CD4-positive, alpha-beta T cell treated with Interferon gamma for 1 hour (primary cell): ENCODE results near the gene M1AP.
A peak's percentile ranks its signal among the peaks of the same experiment; 100 is the strongest.

Source experiments
- DNase-seq: peaks from one replicate; pipeline ENCODE4 v3.0.0-alpha.2; 2020

M1AP gene

DNA sequence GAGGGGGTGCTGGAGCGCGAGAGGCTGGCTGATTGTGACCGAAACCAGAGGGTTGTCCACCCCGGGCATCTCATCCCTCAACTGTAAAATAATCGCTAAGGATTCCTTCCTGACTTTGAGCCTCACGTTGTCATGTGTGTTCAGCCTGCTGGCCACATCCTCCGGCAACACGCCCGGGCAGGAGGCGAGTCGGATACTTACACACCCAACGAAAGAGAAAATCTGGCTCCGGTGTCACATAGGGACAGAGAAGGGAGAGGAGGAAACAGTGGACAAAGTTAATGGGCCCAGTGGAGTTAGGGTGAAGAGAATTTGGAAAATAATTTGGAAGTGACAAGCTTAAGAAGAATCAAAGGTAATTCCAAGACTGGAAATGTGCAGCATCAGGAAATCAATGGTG, 131.5 kb downstream of the M1AP start:
- DNase-seq, result no peak

DNA sequence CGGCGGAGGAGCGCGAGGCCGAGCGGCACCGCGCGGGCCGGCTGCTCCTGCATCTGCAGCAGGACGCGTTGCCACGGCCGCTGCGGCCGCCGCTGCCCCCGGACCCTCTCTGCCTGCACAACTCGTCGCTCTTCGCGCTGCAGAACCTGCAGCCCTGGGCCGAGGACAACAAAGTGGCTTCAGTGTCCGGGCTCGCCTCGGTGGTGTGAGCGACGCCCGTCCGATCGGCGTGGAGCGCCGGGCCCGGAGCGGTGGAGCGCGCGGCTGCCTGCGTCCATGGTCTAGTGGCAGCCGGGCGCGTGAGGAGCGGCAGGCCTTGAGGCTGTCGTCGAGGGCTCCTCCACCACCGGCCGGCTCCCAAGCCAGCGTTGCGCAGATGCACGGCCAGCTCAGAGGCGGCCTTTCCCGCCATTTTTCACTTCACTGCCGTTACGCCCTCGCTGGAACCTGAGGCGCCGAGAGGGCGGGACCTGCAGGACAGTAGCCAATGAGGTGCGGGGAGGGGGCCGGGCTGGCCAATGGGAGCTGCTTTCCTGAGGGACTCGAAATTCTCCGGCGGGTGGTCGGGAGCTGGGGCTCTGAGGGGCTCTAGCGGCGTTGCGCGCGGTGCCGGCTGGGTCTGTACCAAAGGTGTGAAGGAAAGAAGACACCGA, 132.0 kb downstream of the M1AP start:
- peak; percentile 76 for DNase-seq

DNA sequence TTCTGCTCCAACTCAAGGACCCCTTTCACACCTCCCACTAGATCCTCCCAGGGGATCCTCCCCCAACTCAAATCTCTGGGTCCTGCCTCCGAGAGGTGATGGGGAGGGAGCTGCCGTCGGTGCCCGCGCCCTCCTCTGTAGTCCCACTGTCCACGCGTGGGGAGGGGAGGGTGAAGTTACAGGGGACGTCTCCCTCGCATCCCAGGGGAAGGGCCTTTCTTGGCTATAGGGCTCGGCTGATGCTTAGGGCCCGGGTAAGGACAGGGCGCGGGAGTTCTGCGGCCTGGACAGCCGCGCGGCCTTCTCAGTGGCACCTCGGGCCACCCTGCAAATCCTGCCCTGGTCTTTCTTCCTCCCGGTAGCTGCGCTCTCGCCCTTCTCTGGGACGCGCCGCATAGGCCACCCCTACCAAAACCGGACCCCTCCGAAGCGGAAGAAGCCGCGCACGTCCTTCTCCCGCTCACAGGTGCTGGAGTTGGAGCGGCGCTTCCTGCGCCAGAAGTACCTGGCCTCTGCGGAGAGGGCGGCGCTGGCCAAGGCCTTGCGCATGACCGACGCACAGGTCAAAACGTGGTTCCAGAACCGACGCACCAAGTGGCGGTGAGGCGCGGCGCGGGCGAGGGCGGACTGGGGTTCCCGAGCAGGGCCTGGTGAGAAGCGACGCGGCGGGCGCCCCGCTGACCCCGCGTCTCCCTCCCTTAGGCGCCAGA, 132.7 kb downstream of the M1AP start:
- no peak for DNase-seq

DNA sequence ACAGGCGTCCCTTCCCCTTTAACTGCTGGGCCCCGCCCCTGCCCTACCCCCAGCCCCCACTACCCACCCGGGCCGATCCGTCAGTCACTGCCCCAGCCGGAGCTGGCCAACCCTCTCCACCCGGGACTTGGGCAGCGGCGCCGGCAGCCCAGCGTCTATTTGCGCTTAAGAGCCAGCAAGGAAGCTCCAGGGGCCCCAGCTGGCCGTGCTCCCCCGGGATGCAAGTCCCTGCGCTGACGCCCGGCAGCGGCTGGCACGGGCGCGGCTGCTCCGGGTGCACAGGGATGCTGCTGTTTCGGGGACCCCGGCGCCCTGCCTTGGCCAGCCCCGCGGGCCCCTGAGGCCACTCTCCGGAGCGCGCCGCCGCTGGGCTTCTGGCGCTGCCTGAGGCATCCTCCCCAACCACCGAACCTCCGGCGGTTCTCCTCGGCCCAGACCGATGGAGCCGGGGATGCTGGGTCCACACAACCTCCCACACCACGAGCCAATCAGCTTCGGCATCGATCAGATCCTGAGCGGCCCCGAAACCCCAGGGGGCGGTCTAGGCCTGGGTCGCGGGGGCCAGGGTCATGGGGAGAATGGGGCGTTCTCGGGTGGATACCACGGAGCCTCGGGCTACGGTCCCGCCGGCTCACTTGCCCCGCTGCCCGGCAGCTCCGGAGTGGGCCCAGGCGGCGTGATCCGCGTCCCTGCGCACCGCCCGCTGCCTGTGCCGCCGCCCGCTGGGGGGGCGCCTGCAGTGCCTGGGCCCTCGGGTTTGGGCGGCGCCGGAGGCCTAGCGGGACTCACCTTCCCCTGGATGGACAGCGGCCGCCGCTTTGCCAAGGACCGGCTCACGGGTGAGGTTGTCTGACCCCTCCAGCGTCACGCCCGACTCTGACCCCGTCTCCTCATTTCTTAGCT, 133.5 kb downstream of the M1AP start, which contains the start of gene TLX2:
TSS of gene TLX2 (plus strand) at position 83 of the 903 bp plus-strand sequence. CDS start at position 440, 357 bp downstream.
- DNase-seq, result no peak

DNA sequence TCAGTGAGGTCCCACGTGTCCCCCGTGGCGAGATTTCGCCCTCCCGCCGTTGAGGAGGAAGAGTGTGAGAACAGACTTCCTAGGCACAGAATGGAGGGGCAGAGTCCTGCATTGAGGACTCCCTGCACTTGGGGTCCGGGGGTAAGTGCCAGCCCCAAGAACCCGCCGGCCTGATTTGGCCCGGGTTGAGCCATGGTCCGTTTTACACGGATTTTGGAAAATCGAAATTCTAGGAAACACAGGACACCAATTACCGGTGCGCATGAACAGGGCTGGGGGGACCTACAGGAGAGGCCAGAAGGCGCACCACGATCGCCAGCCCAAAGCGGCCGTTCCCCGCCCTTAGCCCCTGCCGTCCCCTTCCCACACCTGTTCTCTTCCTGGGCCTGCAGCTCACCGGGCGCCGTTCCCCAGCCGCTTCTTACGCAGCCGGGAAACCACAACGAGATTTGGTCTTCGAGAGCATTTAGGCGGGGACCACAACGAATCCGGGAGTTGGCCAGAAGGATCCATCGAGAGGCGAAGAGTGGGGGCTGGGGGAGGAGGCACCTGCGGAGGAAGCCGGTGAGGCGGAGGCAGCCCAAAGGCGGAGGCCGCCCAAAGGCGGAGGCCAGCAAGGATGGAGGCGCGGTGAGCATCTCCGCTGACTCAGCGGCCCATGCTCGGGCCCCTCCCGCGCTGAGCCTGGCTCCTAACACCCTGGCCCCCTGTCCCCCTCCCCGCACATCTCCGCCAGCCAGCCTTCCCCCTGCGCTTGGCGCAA, 134.3 kb downstream of the M1AP start:
- DNase-seq, result no peak

DNA sequence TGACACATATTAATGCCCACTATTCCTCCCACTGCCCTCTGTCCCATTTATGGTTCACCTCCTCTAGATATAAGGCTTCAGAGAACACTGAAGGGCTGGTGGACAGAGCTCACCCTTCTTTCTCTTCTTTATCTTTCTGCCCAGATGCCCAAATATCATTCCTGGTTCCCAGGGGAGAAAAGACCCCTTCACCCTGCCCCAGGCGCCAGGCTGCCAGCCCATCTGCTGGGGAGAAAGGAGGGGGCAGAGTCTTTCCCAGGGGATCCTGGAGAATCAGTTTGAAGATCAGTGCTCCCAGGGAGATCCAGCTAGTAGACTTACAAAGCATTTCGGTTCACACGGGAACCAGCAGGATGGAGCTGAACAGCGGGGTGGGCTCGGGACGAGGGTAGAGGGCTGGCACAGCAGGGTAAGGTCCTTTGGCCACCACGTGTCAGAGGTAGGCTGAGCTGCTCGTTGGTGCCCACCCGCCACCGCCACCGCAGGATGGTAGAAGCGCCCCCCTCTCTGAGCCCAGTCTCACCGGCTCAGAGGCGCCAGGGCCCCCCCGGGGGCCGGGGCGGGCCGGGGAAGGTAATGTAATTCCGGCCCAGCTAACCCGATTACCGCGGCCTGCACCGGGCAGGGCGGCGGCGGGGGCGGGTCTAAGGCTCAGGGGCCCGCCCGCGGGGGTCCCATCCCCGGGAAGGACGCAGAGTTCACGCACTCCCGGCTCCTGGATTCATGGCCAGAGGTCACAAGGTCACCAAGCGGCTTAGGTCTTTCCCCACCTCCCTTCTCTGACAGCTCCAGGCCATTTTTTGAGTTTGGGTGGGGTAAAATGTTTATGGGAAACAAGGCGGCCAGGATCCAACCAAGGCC, 135.2 kb downstream of the M1AP start:
- DNase-seq, result no peak

DNA sequence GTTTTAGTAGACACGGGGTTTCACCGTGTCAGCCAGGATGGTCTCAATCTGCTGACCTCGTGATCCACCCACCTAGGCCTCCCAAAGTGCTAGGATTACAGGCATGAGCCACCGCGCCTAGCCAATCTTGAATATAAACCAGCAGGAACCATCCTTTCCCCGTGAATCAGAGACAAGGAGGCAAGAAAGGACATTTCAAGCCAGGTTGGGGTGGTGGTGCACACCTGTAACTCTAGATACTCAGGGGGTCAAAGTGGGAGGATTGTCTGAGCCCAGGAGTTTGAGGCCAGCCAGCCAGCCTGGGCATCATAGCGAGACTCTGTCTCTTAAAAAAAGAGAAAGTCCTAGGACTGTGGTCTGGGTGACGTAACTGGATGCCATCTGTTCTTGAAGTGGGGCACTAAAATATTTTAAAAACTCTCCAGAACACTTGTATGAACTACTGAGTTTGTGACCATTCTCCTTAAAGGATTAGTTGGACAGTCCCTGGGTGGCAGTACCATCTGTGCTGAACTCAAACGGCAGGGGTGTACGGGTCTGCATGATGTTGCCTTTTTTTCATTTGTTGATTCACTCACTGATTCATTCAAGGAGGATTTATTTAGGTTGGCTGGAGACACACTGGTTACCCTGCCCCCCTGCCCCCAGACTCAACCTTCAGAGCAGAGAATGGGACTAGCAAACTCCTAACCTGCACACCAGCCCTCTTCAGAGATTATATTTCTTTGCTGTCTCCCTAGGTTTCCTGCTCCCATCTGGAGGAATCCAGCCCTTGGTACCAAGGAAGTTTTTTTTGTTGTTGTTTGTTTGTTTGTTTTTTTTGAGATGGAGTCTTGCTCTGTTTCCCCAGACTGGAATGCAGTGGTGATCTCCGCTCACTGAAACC, 136.8 kb downstream of the M1AP start:
- no peak for DNase-seq

DNA sequence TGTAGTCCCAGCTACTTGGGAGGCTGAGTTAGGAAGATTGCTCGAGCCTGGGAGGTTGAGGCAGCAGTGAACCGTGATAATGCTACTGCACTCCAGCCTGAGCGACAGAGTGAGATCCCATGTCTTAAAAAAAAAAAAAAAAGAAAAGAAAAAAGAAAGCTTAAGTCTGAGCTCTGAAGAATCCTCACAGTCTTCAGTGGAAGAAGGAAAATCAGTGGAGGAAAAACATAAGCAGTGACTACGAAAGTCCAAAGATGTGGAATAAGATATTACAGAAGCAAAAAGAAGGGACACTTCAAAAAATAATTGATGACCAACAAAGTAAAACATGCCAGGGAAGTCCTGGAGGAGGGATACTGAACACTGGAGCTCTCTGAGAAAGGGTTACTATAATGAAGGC, 137.9 kb downstream of the M1AP start:
- no peak for DNase-seq

DNA sequence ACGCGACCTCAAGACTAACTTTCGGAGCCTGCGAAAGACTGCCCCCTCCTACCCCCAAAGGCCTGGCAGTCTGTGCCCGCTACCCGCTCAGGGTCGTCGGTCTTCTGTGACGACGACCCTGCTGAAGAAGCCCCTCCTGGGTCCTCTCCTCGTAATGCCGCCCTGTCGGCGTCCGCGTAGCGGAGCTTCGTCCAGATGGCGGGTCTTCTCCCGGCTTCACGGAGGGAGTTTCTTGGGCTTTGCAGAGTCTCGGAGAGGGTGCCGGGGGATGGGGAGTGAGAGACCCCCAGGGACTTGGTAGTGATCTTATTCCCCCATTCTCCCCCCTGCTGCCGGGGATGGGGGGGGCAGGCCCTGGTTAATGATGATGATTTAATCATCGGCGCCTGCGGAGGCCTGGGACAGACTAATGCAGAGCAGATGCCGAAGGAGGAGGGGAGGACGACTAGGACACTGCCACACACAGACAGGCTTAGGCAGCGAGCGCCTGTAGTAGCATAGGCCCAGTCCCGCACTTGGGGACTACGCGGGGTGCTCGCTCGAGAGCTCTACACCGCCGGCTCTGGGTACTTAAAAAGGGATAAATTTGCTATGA, 140.1 kb downstream of the M1AP start:
- no peak for DNase-seq
